Fibroblast of pulmonary artery (primary cell): Measurements from ENCODE around the gene CEMP1.
A peak's percentile ranks its signal among the peaks of the same experiment; 100 is the strongest.

Experiments used
- DNase-seq: peaks from one replicate; pipeline ENCODE4 v3.0.0-alpha.2; 2010; ENCODE audit warnings: low read depth
- H3K4me3 ChIP-seq: replicated peaks from 2 replicates; pipeline ENCODE4 v1.5.1; 2011; ENCODE audit warnings: low read depth, mild to moderate bottlenecking, control low read depth, low read length, moderate library complexity
- CTCF ChIP-seq: IDR thresholded peaks from 2 replicates; pipeline ENCODE4 v1.5.1; 2011; ENCODE audit warnings: mild to moderate bottlenecking, control low read depth, low read length, inconsistent platforms; ENCODE audit errors: missing control alignments

CEMP1 gene

GRCh38 chr16:2497695-2498484 is 33.3 kb downstream of the CEMP1 start:
- no peak for DNase-seq
- no peak for TF ChIP-seq CTCF
- H3K4me3 ChIP-seq, result no peak overlapping the region

GRCh38 chr16:2497116-2497630 is 34.0 kb downstream of the CEMP1 start:
- no peak for TF ChIP-seq CTCF
- peak; percentile 16 for DNase-seq
- H3K4me3 ChIP-seq, result no peak overlapping the region

GRCh38 chr16:2496223-2497115 is 34.7 kb downstream of the CEMP1 start:
- TF ChIP-seq CTCF, result no peak

GRCh38 chr16:2495041-2495440 is 36.2 kb downstream of the CEMP1 start:
- no peak for DNase-seq
- H3K4me3 ChIP-seq, result no peak overlapping the region
- no peak for TF ChIP-seq CTCF

More at GRCh38 chr16:2496223-2497115, 34.7 kb downstream of the CEMP1 start:
- DNase-seq, result no peak
- H3K4me3 ChIP-seq, result no peak overlapping the region

GRCh38 chr16:2494616-2495015 is 36.6 kb downstream of the CEMP1 start:
- no peak overlapping the region for H3K4me3 ChIP-seq
- no peak for TF ChIP-seq CTCF
- DNase-seq, result no peak

- TF ChIP-seq CTCF, result no peak
These were observed 37.6 kb downstream of the CEMP1 start for GRCh38 chr16:2493605-2494004.

More at GRCh38 chr16:2493605-2494004, 37.6 kb downstream of the CEMP1 start:
- no peak for DNase-seq
- no peak overlapping the region for H3K4me3 ChIP-seq
